Measurements from ENCODE around the gene NDUFAF7. TPM values are rescaled to one million over a fixed set of nuclear protein-coding genes. Genes with fewer than 3 reads are reported as not detected.

The NDUFAF7 gene
- total RNA-seq, 2 donors from 2014 or later, result 10.1 to 16.2 TPM

DNA sequence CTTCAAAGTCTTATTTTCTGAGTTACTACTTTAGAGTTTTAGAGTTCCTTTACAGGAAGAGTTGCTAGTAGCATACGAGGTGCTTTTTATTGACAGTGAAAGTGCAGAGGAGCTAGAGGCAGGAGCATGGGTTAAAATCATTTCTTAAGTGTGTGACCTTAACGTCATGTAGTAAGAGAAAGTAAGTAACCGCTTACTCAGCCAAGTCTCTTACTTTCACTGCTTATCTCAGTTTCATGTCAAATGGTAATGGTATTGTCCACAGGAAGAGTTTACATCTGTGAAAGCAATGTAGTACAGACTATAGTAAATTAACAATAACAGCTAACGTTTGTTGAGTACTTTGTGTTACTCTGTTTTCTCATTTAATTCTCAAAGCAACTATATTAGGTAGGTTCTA is 12.6 kb downstream of the NDUFAF7 start:
- Histone ChIP-seq H3K27me3 (no peaks in the 10 kb centered on the region), H3K27ac (no peak overlapping the region), H3K9me3 (no peaks in the 10 kb centered on the region), H3K4me3 (no peak overlapping the region), H3K36me3 (peaks cover 40% of the 10 kb centered on the region), H3K4me1 (no peaks in the 10 kb centered on the region)
- DNase-seq (ENCODE audit: low spot score), result no peak
- TF ChIP-seq, protein P1, sequence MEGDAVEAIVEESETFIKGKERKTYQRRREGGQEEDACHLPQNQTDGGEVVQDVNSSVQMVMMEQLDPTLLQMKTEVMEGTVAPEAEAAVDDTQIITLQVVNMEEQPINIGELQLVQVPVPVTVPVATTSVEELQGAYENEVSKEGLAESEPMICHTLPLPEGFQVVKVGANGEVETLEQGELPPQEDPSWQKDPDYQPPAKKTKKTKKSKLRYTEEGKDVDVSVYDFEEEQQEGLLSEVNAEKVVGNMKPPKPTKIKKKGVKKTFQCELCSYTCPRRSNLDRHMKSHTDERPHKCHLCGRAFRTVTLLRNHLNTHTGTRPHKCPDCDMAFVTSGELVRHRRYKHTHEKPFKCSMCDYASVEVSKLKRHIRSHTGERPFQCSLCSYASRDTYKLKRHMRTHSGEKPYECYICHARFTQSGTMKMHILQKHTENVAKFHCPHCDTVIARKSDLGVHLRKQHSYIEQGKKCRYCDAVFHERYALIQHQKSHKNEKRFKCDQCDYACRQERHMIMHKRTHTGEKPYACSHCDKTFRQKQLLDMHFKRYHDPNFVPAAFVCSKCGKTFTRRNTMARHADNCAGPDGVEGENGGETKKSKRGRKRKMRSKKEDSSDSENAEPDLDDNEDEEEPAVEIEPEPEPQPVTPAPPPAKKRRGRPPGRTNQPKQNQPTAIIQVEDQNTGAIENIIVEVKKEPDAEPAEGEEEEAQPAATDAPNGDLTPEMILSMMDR (IDR thresholded peaks at IDR 0.05), result no peak

DNA sequence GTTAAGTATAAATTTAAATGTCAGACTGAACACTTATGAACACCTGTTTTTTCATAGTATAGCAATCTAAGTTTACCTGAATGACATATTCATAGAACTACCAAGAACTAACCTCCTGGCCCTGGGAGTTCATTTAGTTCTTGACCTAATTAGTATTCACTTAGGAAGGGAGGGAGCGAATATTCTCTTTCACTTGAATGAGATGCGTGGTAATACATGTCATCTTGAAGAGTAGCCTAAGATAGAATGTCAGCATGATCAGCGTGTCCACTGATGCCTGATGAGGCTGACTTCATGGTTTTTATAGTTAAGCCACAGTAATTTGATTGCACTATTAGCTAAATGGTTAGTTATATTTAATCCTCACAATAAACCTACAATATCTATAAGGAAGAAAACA is 13.3 kb downstream of the NDUFAF7 start:
- no peak overlapping the region for H3K4me3 ChIP-seq
- DNase-seq (ENCODE audit: low spot score), result no peak
- no peaks in the 10 kb centered on the region for H3K27me3 ChIP-seq
- no peaks in the 10 kb centered on the region for H3K4me1 ChIP-seq
- H3K27ac ChIP-seq, result no peak overlapping the region
- no peaks in the 10 kb centered on the region for H3K9me3 ChIP-seq
- H3K36me3 ChIP-seq, result peaks cover 41% of the 10 kb centered on the region
- TF ChIP-seq, protein P1 (IDR thresholded peaks at IDR 0.05), result no peak

DNA sequence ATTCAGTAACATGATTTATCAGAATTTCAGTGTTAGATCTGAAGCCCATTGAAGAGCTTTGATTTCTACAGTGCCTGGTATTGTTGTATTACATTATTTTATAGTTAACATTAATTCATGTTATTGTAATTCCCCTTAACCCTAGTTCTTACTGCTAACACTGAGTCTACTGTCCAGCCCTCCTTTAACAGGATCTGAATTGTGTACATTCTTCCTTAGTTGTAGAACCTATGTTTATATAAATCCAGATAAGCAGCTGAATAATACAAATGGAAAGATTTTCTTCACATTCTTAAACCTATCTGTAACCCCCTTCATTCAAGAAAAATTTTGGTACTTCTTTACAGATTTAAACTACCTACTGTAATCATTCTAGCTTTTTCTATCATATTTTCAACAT is 14.7 kb downstream of the NDUFAF7 start:
- Histone ChIP-seq H3K36me3 (peaks cover 47% of the 10 kb centered on the region), H3K27me3 (no peaks in the 10 kb centered on the region), H3K9me3 (no peaks in the 10 kb centered on the region), H3K4me1 (no peaks in the 10 kb centered on the region), H3K27ac (no peak overlapping the region), H3K4me3 (no peak overlapping the region)
- TF ChIP-seq, protein P1 (IDR thresholded peaks at IDR 0.05), result no peak
- DNase-seq (ENCODE audit: low spot score), result no peak

DNA sequence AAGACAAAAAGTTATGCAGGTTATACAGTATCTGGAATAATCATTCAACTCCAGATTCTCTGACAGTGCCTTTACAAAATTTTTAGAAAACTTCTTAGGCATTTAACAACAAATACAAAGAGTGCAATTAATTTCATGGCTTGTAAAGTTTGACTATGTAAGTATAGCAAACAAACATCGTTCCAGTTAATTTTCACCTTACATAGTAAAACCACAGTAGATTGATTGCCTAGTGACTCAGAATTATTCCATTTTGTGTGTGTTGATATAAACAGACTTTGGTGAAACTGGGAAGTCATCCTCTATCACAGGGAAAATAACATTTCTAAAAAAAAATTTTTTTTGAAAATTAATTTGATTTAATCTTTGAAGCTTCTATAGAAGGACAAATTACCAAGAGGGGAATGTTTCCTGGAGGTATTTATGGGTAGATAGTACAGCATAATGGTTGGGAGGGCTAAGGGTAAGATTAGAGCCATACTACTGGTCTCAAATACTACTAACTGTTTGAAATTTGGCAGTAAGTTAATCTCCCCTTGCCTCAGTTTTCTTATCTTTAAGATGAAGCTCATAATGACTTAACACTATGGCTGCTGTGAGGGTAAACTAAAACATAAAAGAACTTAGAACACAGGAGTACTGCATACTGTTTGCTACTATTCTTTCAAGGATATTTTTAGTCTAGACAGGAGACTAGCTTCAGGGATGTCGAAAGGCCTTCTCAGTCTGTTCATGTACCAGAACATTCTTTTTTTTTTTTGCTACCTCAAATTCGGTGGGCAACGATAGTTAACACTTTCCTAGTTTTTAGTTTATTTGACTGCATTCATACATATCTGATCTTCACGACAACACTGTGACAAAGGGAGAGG is 19.6 kb downstream of the NDUFAF7 start:
- TF ChIP-seq, protein P1 (IDR thresholded peaks at IDR 0.05), result no peak
- DNase-seq (ENCODE audit: low spot score), result no peak
- H3K9me3 ChIP-seq, result no peaks in the 10 kb centered on the region
- peaks cover 77% of the 10 kb centered on the region for H3K36me3 ChIP-seq
- no peak overlapping the region for H3K27ac ChIP-seq
- H3K4me1 ChIP-seq, result no peaks in the 10 kb centered on the region
- no peaks in the 10 kb centered on the region for H3K27me3 ChIP-seq
- H3K4me3 ChIP-seq, result no peak overlapping the region

DNA sequence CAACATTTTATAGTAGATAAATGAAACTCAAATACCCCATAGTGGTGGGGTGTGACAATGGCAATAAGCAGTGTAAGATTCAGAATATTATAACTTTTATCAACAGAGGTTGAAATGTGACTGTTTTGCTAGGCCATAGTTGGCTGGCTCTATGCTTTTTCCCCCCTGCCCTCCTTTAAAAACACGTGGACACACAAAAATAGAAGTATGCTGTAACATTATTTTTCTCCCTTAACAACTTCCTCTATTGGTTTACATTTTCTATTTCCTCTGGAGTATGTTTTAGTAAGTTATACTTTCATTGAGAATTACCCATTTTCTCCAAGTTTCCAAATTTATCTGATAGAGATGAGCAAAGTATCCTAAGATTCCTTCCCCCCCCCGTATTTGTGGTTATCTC is 31.1 kb downstream of the NDUFAF7 start:
- Histone ChIP-seq H3K9me3 (no peaks in the 10 kb centered on the region), H3K36me3 (peaks cover 27% of the 10 kb centered on the region), H3K4me1 (no peaks in the 10 kb centered on the region), H3K4me3 (no peak overlapping the region), H3K27me3 (no peaks in the 10 kb centered on the region), H3K27ac (no peak overlapping the region)
- TF ChIP-seq, protein P1 (IDR thresholded peaks at IDR 0.05), result no peak
- DNase-seq (ENCODE audit: low spot score), result no peak
